HCT116 (cell line): ENCODE measurements around the gene ALDH3B1. TPM values are rescaled to one million over a fixed set of nuclear protein-coding genes. Genes with fewer than 3 reads are reported as not detected.

Experiments
- ATAC-seq: fragments of 200-7000 bp; cut with Tn5 transposase; 2 replicates; pipeline ENCODE4 v1.9.1; 2020; ENCODE audit warnings: mild to moderate bottlenecking, moderate library complexity
- BruUV-seq: library from RNA; stranded (reverse); fragments of 400-500 nt; replicated peaks from 2 replicates; lab custom pipeline; 2021; lab: Mats Ljungman, UMichigan
- CTCF ChIA-PET: fragments of 300-600 bp; sonication (Branson Sonifier 250); formaldehyde crosslinking; loops from one replicate; lab custom pipeline; 2021; ENCODE audit warnings: antibody characterized with exemption; lab: Charles Lee
- POLR2A ChIA-PET: fragments of 300-600, 350-600 bp; sonication (Branson Sonifier 250); formaldehyde crosslinking; loops from one replicate; lab custom pipeline; 2021; ENCODE audit warnings: antibody characterized with exemption; lab: Charles Lee
- RAD21 ChIA-PET, 2 experiments: fragments of 300-600 bp; sonication (Branson Sonifier 250); formaldehyde crosslinking; loops; one replicate each; lab custom pipeline; 2023; ENCODE audit warnings: low total read pairs in 2 of 2; ENCODE audit not compliant: uncharacterized antibody in 2 of 2, unreplicated experiment in 2 of 2, low non-redundant PET in 1 of 2; lab: Charles Lee
- DNase-seq: peaks from one replicate; pipeline ENCODE4 v3.0.0-alpha.2; 2010; ENCODE audit warnings: low read depth, low spot score
- H2AFZ ChIP-seq: fragments of 200-600 bp; shearing (Covaris generic), sonication (generic); 2 replicates; pipeline ENCODE4 v1.6.1; 2017; ENCODE audit warnings: low read depth, mixed run types, mixed read lengths, antibody characterized with exemption, low read length; ENCODE audit not compliant: poor library complexity, severe bottlenecking
- H3K27ac ChIP-seq: 2 replicates; pipeline ENCODE4 v1.5.1; 2012; ENCODE audit warnings: low read depth, low read length
- H3K27me3 ChIP-seq: fragments of 200-600 bp; sonication (generic); 2 replicates; pipeline ENCODE4 v1.6.1; 2016; ENCODE audit warnings: mixed run types, low read length, mixed read lengths; ENCODE audit not compliant: insufficient read depth
- H3K36me3 ChIP-seq, 2 experiments: fragments of 200-500 bp in 1 of 2; fragments of 200-600 bp in 1 of 2; sonication (Bioruptor generic) in 1 of 2; sonication (generic) in 1 of 2; 2 replicates each; pipeline versions ENCODE4 v1.5.1 to v1.6.1; 2014 to 2016; ENCODE audit warnings: low read length in 2 of 2, inconsistent platforms in 1 of 2, mixed read lengths in 1 of 2, mixed run types in 1 of 2; ENCODE audit not compliant: insufficient read depth in 2 of 2, control insufficient read depth in 1 of 2
- H3K4me1 ChIP-seq, 2 experiments: fragments of 200-600 bp in 1 of 2; sonication (generic) in 1 of 2; 2 replicates each; pipeline versions ENCODE4 v1.5.1 to v1.6.1; 2012 to 2017; ENCODE audit warnings: low read length in 2 of 2, inconsistent platforms in 1 of 2, mild to moderate bottlenecking in 1 of 2, mixed read lengths in 1 of 2, mixed run types in 1 of 2, moderate library complexity in 1 of 2; ENCODE audit not compliant: insufficient read depth in 2 of 2, control insufficient read depth in 1 of 2
- H3K4me2 ChIP-seq: fragments of 200-600 bp; sonication (generic); 2 replicates; pipeline ENCODE4 v1.6.1; 2017; ENCODE audit warnings: mixed run types, low read length, mixed read lengths
- H3K4me3 ChIP-seq, 2 experiments: fragments of 200-600 bp in 1 of 2; sonication (generic) in 1 of 2; replicated peaks in 1 of 2; 2 replicates each; pipeline ENCODE4 v1.5.1; 2011 to 2016; ENCODE audit warnings: low read length in 2 of 2, control low read depth in 1 of 2, low read depth in 1 of 2, mild to moderate bottlenecking in 1 of 2, mixed read lengths in 1 of 2, mixed run types in 1 of 2
- H3K79me2 ChIP-seq: fragments of 200-600 bp; sonication (generic); 2 replicates; pipeline ENCODE4 v1.6.1; 2017; ENCODE audit warnings: mild to moderate bottlenecking, mixed run types, low read length, moderate library complexity, mixed read lengths; ENCODE audit not compliant: insufficient read depth
- H3K9ac ChIP-seq: fragments of 200-600 bp; sonication (generic); 2 replicates; pipeline ENCODE4 v1.6.1; 2016; ENCODE audit warnings: low read length, mixed read lengths
- H3K9me2 ChIP-seq: fragments of 200-600 bp; sonication (generic), shearing (Covaris generic); 2 replicates; pipeline ENCODE4 v1.6.1; 2017; ENCODE audit warnings: mixed run types, mild to moderate bottlenecking, moderate library complexity; ENCODE audit not compliant: insufficient read depth
- H3K9me3 ChIP-seq, 2 experiments: fragments of 200-500 bp in 1 of 2; fragments of 200-600 bp in 1 of 2; sonication (Bioruptor generic) in 1 of 2; sonication (generic) in 1 of 2; 2 replicates each; pipeline ENCODE4 v1.6.1; 2014 to 2017; ENCODE audit warnings: low read length in 2 of 2, mixed read lengths in 2 of 2, inconsistent platforms in 1 of 2, low read depth in 1 of 2, mild to moderate bottlenecking in 1 of 2, mixed run types in 1 of 2, moderate library complexity in 1 of 2; ENCODE audit not compliant: control insufficient read depth in 1 of 2, insufficient read depth in 1 of 2
- H4K20me1 ChIP-seq: fragments of 200-600 bp; sonication (generic), shearing (Covaris generic); 2 replicates; pipeline ENCODE4 v1.6.1; 2017; ENCODE audit warnings: mixed run types, mild to moderate bottlenecking, moderate library complexity; ENCODE audit not compliant: insufficient read depth
- CBX3 ChIP-seq: IDR thresholded peaks from 2 replicates; pipeline ENCODE4 v1.6.1; 2012; ENCODE audit warnings: low read depth
- CEBPB ChIP-seq: IDR thresholded peaks from 2 replicates; pipeline ENCODE4 v1.6.1; 2012; ENCODE audit warnings: low read depth
- CTCF ChIP-seq, 3 experiments: fragments of 200-600 bp in 1 of 3; sonication (generic) in 1 of 3; IDR thresholded peaks in 2 of 3; conservative IDR thresholded peaks in 1 of 3; 2 replicates each; pipeline ENCODE4 v1.5.1; 2012 to 2017; ENCODE audit warnings: low read depth in 2 of 3, low read length in 2 of 3, antibody characterized with exemption in 1 of 3, borderline replicate concordance in 1 of 3, control low read depth in 1 of 3, mild to moderate bottlenecking in 1 of 3, mixed read lengths in 1 of 3, mixed run types in 1 of 3, moderate library complexity in 1 of 3; ENCODE audit not compliant: insufficient read depth in 1 of 3
- ELF1 ChIP-seq: IDR thresholded peaks from 2 replicates; pipeline ENCODE4 v1.6.1; 2012; ENCODE audit warnings: low read depth, borderline replicate concordance
- FOSL1 ChIP-seq: IDR thresholded peaks from 2 replicates; pipeline ENCODE4 v1.6.1; 2012; ENCODE audit warnings: low read depth
- POLR2A ChIP-seq: IDR thresholded peaks from 2 replicates; pipeline ENCODE4 v1.7.0; 2011; ENCODE audit warnings: borderline replicate concordance; ENCODE audit not compliant: insufficient read depth, insufficient read length; ENCODE audit errors: extremely low read depth
- POLR2AphosphoS5 ChIP-seq: IDR thresholded peaks from 2 replicates; pipeline ENCODE4 v1.6.1; 2011; ENCODE audit warnings: mild to moderate bottlenecking, low read depth, low read length, moderate library complexity
- REST ChIP-seq: IDR thresholded peaks from 2 replicates; pipeline ENCODE4 v1.6.1; 2012; ENCODE audit warnings: low read depth
- SRF ChIP-seq: IDR thresholded peaks from 2 replicates; pipeline ENCODE4 v1.6.1; 2012; ENCODE audit warnings: low read depth
- TCF7L2 ChIP-seq: IDR thresholded peaks from 2 replicates; pipeline ENCODE4 v1.7.0; 2011; ENCODE audit warnings: borderline replicate concordance, inconsistent platforms; ENCODE audit not compliant: insufficient read depth, insufficient read length; ENCODE audit errors: extremely low read depth
- YY1 ChIP-seq: IDR thresholded peaks from 2 replicates; pipeline ENCODE4 v1.6.1; 2011; ENCODE audit warnings: low read length, low read depth, moderate library complexity, mild to moderate bottlenecking; ENCODE audit not compliant: insufficient replicate concordance; ENCODE audit errors: extremely low read depth
- ZFX ChIP-seq: fragments of 450-650 bp; IDR thresholded peaks from 2 replicates; pipeline ENCODE4 v1.6.1; 2017
- ZNF274 ChIP-seq: fragments of 200-500 bp; sonication (Bioruptor generic); IDR thresholded peaks from 2 replicates; pipeline ENCODE4 v1.6.1; 2014; ENCODE audit warnings: mild to moderate bottlenecking, low read depth, low read length, inconsistent platforms
- intact Hi-C: fragments of 100-400 bp; cut with micrococcal nuclease; formaldehyde crosslinking; loops from 2 replicates; pipeline ENCODE4 v1.10.0; 2022
- total RNA-seq: library from RNA; stranded (reverse); gene quantifications from one replicate; pipeline ENCODE4 v1.2.1, GENCODE V29; 2021; ENCODE audit not compliant: unreplicated experiment

The ALDH3B1 gene
- total RNA-seq, 1 experiment from 2014 or later, result 25.5 TPM

GRCh38 chr11:68003846-68004550, 6.1 kb upstream of the ALDH3B1 start, which contains the start of gene UNC93B1:
Gene UNC93B1 (minus strand): TSS chr11:68004097. CDS start chr11:68004043, 54 bp downstream.
- Histone ChIP-seq H3K4me1 (peaks cover 24 to 37% of the 10 kb centered on the region in 2 experiments), H3K79me2 (0 out of 2 replicates have a peak, but pooled peaks cover 4% of the 10 kb centered on the region), H3K4me3 (peak within 1 kb of the TSS; percentile 58 to 78), H4K20me1 (no peaks in the 10 kb centered on the region), H2AFZ (no peak within 1 kb of the TSS), H3K4me2 (peak within 1 kb of the TSS; percentile 98), H3K9me2 (no peaks in the 10 kb centered on the region), H3K27ac (peak within 1 kb of the TSS; percentile 77), H3K36me3 (no peaks in the 10 kb centered on the region), H3K9ac (peak within 1 kb of the TSS; percentile 78), H3K27me3 (no peaks in the 10 kb centered on the region), H3K9me3 (no peaks in the 10 kb centered on the region)
- DNase-seq (peak; percentile 67), ATAC-seq (peak; percentile 82)
- TF ChIP-seq CTCF (IDR thresholded peaks at IDR 0.05 in 2 of 3, conservative IDR thresholded peaks at IDR 0.05 in 1 of 3; ENCODE audit: borderline replicate concordance in 1 of 3, insufficient read depth in 1 of 3, low read depth in 2 of 3, low read length in 2 of 3), result no peak
- 0 out of 2 replicates have a peak, but pooled peaks have one; percentile 40 for TF ChIP-seq ZFX
- TF ChIP-seq CBX3, result no peak
- no peak for TF ChIP-seq POLR2A
- no peak for TF ChIP-seq ZNF274
- peak; percentile 43 for TF ChIP-seq YY1
- TF ChIP-seq CEBPB, result no peak
- no peak for TF ChIP-seq SRF
- TF ChIP-seq TCF7L2, result no peak
- TF ChIP-seq ELF1, result no peak
- TF ChIP-seq FOSL1, result no peak
- no peak for TF ChIP-seq REST
- peak; percentile 84 for TF ChIP-seq POLR2AphosphoS5
- no TSS peak for BruUV-seq
- POLR2A ChIA-PET, result interaction anchor here (1.5 kb wide), 1 partner anchor 10 kb away, joined by 3 read pairs; no protein-coding TSS in a partner anchor
- intact Hi-C loops, result no loop called here
- CTCF ChIA-PET, result no interaction called here
- RAD21 ChIA-PET, result no interaction called here
